Measurements from ENCODE around the gene ALOXE3. TPM values are rescaled to one million over a fixed set of nuclear protein-coding genes. Genes with fewer than 3 reads are reported as not detected.

ALOXE3 gene
- total RNA-seq, 2 experiments from 2014 or later, result not detected

- Mint-ChIP-seq H3K4me1 (ENCODE audit: low read depth) (peaks cover 48% of the 10 kb centered on the region), H3K4me3 (peak overlapping the region; percentile 88), H3K27me3 (ENCODE audit: low read depth) (peaks cover 44% of the 10 kb centered on the region), H3K9me3 (ENCODE audit: insufficient read depth) (no peaks in the 10 kb centered on the region), H3K27ac (peak overlapping the region; percentile 88), H3K36me3 (ENCODE audit: low read depth) (peaks cover 3% of the 10 kb centered on the region)
- CTCF ChIA-PET, result interaction anchor here (0.8 to 2.6 kb wide), 8 partner anchors 8 to 95 kb away, joined by 3 to 19 read pairs (median 4); partner anchors contain the start of gene ALOXE3
- ATAC-seq (peak; percentile 51), DNase-seq (peak; percentile 62)
- POLR2A ChIA-PET, result interaction anchor here (0.8 to 2.4 kb wide), 6 partner anchors 12 to 441 kb away, joined by 3 to 15 read pairs (median 4); no protein-coding TSS in a partner anchor
Observed at GRCh38 chr17:8126491-8127066, 8.3 kb upstream of the ALOXE3 start.

- Mint-ChIP-seq H3K9me3 (ENCODE audit: insufficient read depth) (no peaks in the 10 kb centered on the region), H3K27me3 (ENCODE audit: low read depth) (peaks cover 42% of the 10 kb centered on the region), H3K36me3 (ENCODE audit: low read depth) (peaks cover 3% of the 10 kb centered on the region), H3K27ac (peak overlapping the region; percentile 88), H3K4me3 (peak overlapping the region; percentile 88), H3K4me1 (ENCODE audit: low read depth) (peaks cover 50% of the 10 kb centered on the region)
- ChIA-PET CTCF (interaction anchor here (1.3 to 2.6 kb wide), 2 partner anchors 8 to 12 kb away, joined by 5 to 19 read pairs; partner anchors contain the start of gene ALOXE3), POLR2A (interaction anchor here (0.6 to 2.4 kb wide), 5 partner anchors 12 to 440 kb away, joined by 3 to 10 read pairs (median 3); no protein-coding TSS in a partner anchor)
- ATAC-seq (no peak), DNase-seq (peak; percentile 41)
Observed at GRCh38 chr17:8125947-8126490, 7.7 kb upstream of the ALOXE3 start.

- ATAC-seq (peak; percentile 35), DNase-seq (peak; percentile 90)
- H3K27ac Mint-ChIP-seq, result peak overlapping the region; percentile 88
- CTCF ChIA-PET, result interaction anchor here (1.0 to 4.3 kb wide), 5 partner anchors 13 to 64 kb away, joined by 3 to 32 read pairs (median 7); no protein-coding TSS in a partner anchor
- no peaks in the 10 kb centered on the region for H3K9me3 Mint-ChIP-seq (ENCODE audit: insufficient read depth)
- H3K27me3 Mint-ChIP-seq (ENCODE audit: low read depth), result peaks cover 44% of the 10 kb centered on the region
- H3K4me1 Mint-ChIP-seq (ENCODE audit: low read depth), result peaks cover 57% of the 10 kb centered on the region
- peaks cover 5% of the 10 kb centered on the region for H3K36me3 Mint-ChIP-seq (ENCODE audit: low read depth)
- H3K4me3 Mint-ChIP-seq, result peak overlapping the region; percentile 88
- POLR2A ChIA-PET, result interaction anchor here (0.6 to 4.3 kb wide), 6 partner anchors 13 to 98 kb away, joined by 3 to 52 read pairs (median 7); no protein-coding TSS in a partner anchor
Observed at GRCh38 chr17:8125154-8125946, 7.0 kb upstream of the ALOXE3 start.

- peaks cover 5% of the 10 kb centered on the region for H3K36me3 Mint-ChIP-seq (ENCODE audit: low read depth)
- CTCF ChIA-PET, result interaction anchor here (0.9 to 4.3 kb wide), 11 partner anchors 14 to 171 kb away, joined by 3 to 32 read pairs (median 4); partner anchors contain the start of gene SLC25A35
- H3K4me1 Mint-ChIP-seq (ENCODE audit: low read depth), result peaks cover 65% of the 10 kb centered on the region
- no peaks in the 10 kb centered on the region for H3K9me3 Mint-ChIP-seq (ENCODE audit: insufficient read depth)
- H3K27me3 Mint-ChIP-seq (ENCODE audit: low read depth), result peaks cover 44% of the 10 kb centered on the region
- DNase-seq (peak; percentile 42), ATAC-seq (no peak)
- peak overlapping the region; percentile 88 for H3K4me3 Mint-ChIP-seq
- POLR2A ChIA-PET, result interaction anchor here (0.8 to 4.3 kb wide), 7 partner anchors 13 to 123 kb away, joined by 3 to 52 read pairs (median 4); partner anchors contain the start of genes BORCS6 and CTC1
- peak overlapping the region; percentile 75 for H3K27ac Mint-ChIP-seq
Observed at GRCh38 chr17:8124350-8125153, 6.2 kb upstream of the ALOXE3 start.

- ATAC-seq (no peak), DNase-seq (no peak)
- peaks cover 44% of the 10 kb centered on the region for H3K27me3 Mint-ChIP-seq (ENCODE audit: low read depth)
- no peaks in the 10 kb centered on the region for H3K9me3 Mint-ChIP-seq (ENCODE audit: insufficient read depth)
- H3K4me3 Mint-ChIP-seq, result peak within 1 kb of the TSS; percentile 88
- peak within 1 kb of the TSS; percentile 75 for H3K27ac Mint-ChIP-seq
- peaks cover 6% of the 10 kb centered on the region for H3K36me3 Mint-ChIP-seq (ENCODE audit: low read depth)
- CTCF ChIA-PET, result interaction anchor here (0.9 to 4.3 kb wide), 13 partner anchors 14 to 171 kb away, joined by 3 to 32 read pairs (median 4); partner anchors contain the start of gene SLC25A35
- H3K4me1 Mint-ChIP-seq (ENCODE audit: low read depth), result peaks cover 68% of the 10 kb centered on the region
- POLR2A ChIA-PET, result interaction anchor here (0.8 to 4.3 kb wide), 7 partner anchors 14 to 124 kb away, joined by 3 to 52 read pairs (median 4); partner anchors contain the start of genes BORCS6 and CTC1
Observed at GRCh38 chr17:8123695-8124349, 5.5 kb upstream of the ALOXE3 start, which contains the start of gene HES7. TSS of gene HES7 (minus strand) at chr17:8124106. CDS start at chr17:8124084, 22 bp downstream.

- ChIA-PET POLR2A (interaction anchor here (0.6 to 4.3 kb wide), 6 partner anchors 35 to 210 kb away, joined by 3 to 52 read pairs (median 4); partner anchors contain the start of genes BORCS6 and CTC1), CTCF (interaction anchor here (1.0 to 5.8 kb wide), 11 partner anchors 15 to 100 kb away, joined by 3 to 72 read pairs (median 4); partner anchors contain the start of gene BORCS6)
- no peak overlapping the region for H3K27ac Mint-ChIP-seq
- peaks cover 7% of the 10 kb centered on the region for H3K36me3 Mint-ChIP-seq (ENCODE audit: low read depth)
- peak overlapping the region; percentile 88 for H3K4me3 Mint-ChIP-seq
- ATAC-seq (no peak), DNase-seq (peak; percentile 58)
- H3K4me1 Mint-ChIP-seq (ENCODE audit: low read depth), result peaks cover 75% of the 10 kb centered on the region
- peaks cover 47% of the 10 kb centered on the region for H3K27me3 Mint-ChIP-seq (ENCODE audit: low read depth)
- no peaks in the 10 kb centered on the region for H3K9me3 Mint-ChIP-seq (ENCODE audit: insufficient read depth)
Observed at GRCh38 chr17:8122924-8123694, 4.8 kb upstream of the ALOXE3 start.

- H3K27ac Mint-ChIP-seq, result peak overlapping the region; percentile 6
- ATAC-seq (no peak), DNase-seq (peak; percentile 38)
- H3K36me3 Mint-ChIP-seq (ENCODE audit: low read depth), result peaks cover 7% of the 10 kb centered on the region
- peak overlapping the region; percentile 88 for H3K4me3 Mint-ChIP-seq
- ChIA-PET POLR2A (interaction anchor here (0.6 to 4.3 kb wide), 5 partner anchors 36 to 210 kb away, joined by 3 to 52 read pairs (median 4); no protein-coding TSS in a partner anchor), CTCF (interaction anchor here (0.7 to 5.8 kb wide), 11 partner anchors 16 to 101 kb away, joined by 3 to 72 read pairs (median 3); partner anchors contain the start of gene BORCS6)
- H3K27me3 Mint-ChIP-seq (ENCODE audit: low read depth), result peaks cover 53% of the 10 kb centered on the region
- no peaks in the 10 kb centered on the region for H3K9me3 Mint-ChIP-seq (ENCODE audit: insufficient read depth)
- peaks cover 81% of the 10 kb centered on the region for H3K4me1 Mint-ChIP-seq (ENCODE audit: low read depth)
Observed at GRCh38 chr17:8122422-8122923, 4.2 kb upstream of the ALOXE3 start.

- no peak overlapping the region for H3K27ac Mint-ChIP-seq
- CTCF ChIA-PET, result interaction anchor here (0.7 to 5.8 kb wide), 8 partner anchors 17 to 101 kb away, joined by 3 to 72 read pairs (median 6); partner anchors contain the start of gene BORCS6
- H3K4me1 Mint-ChIP-seq (ENCODE audit: low read depth), result peaks cover 77% of the 10 kb centered on the region
- POLR2A ChIA-PET, result interaction anchor here (0.6 to 4.3 kb wide), 3 partner anchors 51 to 197 kb away, joined by 3 to 52 read pairs (median 4); no protein-coding TSS in a partner anchor
- ATAC-seq, result peak; percentile 14
- peak; percentile 72 for DNase-seq
- H3K27me3 Mint-ChIP-seq (ENCODE audit: low read depth), result peaks cover 50% of the 10 kb centered on the region
- H3K4me3 Mint-ChIP-seq, result peak overlapping the region; percentile 88
- no peaks in the 10 kb centered on the region for H3K9me3 Mint-ChIP-seq (ENCODE audit: insufficient read depth)
- H3K36me3 Mint-ChIP-seq (ENCODE audit: low read depth), result peaks cover 7% of the 10 kb centered on the region
Observed at GRCh38 chr17:8121681-8122421, 3.5 kb upstream of the ALOXE3 start.

GRCh38 chr17:8121407-8121680 lies 3.0 kb upstream of the ALOXE3 start:
- Mint-ChIP-seq H3K27ac (no peak overlapping the region), H3K27me3 (ENCODE audit: low read depth) (peaks cover 55% of the 10 kb centered on the region), H3K9me3 (ENCODE audit: insufficient read depth) (no peaks in the 10 kb centered on the region), H3K4me3 (peak overlapping the region; percentile 89), H3K4me1 (ENCODE audit: low read depth) (peaks cover 74% of the 10 kb centered on the region), H3K36me3 (ENCODE audit: low read depth) (peaks cover 7% of the 10 kb centered on the region)
- ATAC-seq (no peak), DNase-seq (no peak)
- CTCF ChIA-PET, result interaction anchor here (1.5 to 5.8 kb wide), 4 partner anchors 17 to 102 kb away, joined by 3 to 72 read pairs (median 19); no protein-coding TSS in a partner anchor
- POLR2A ChIA-PET, result interaction anchor here (4.3 kb wide), 1 partner anchor 52 kb away, joined by 52 read pairs; no protein-coding TSS in a partner anchor
